Prostate gland (tissue), 2 donors: ENCODE data around the gene NRAP. TPM values are rescaled to one million over a fixed set of nuclear protein-coding genes. Genes with fewer than 3 reads are reported as not detected.

Experiments used
- DNase-seq: peaks from one replicate; pipeline ENCODE4 v3.0.0-alpha.2; 2019; ENCODE audit warnings: low spot score
- H3K27ac ChIP-seq, 2 donors: fragments of 200-600 bp; sonication (generic); 2 replicates each; pipeline ENCODE4 v1.5.1; 2017 to 2019
- H3K27me3 ChIP-seq: fragments of 200-600 bp; sonication (generic); replicated peaks from 2 replicates; pipeline ENCODE4 v1.5.1; 2019; ENCODE audit not compliant: insufficient read depth
- H3K36me3 ChIP-seq, 2 donors: fragments of 200-600 bp; sonication (generic); 1 replicate in 1 of 2; 2 replicates in 1 of 2; pipeline versions ENCODE4 v1.5.1 to v1.8.1; 2017 to 2019
- H3K4me1 ChIP-seq: fragments of 200-600 bp; sonication (generic); replicated peaks from 2 replicates; pipeline ENCODE4 v1.5.1; 2019
- H3K4me3 ChIP-seq, 2 donors: fragments of 200-600 bp; sonication (generic); 2 replicates each; pipeline ENCODE4 v1.5.1; 2017 to 2019
- H3K9me3 ChIP-seq: fragments of 200-600 bp; sonication (generic); 2 replicates; pipeline ENCODE4 v1.5.1; 2017
- CTCF ChIP-seq, 4 experiments: fragments of 200-600 bp in 2 of 4; fragments of 450-650 bp in 2 of 4; sonication (generic) in 2 of 4; IDR thresholded peaks; 1 replicate in 3 of 4; 2 replicates in 1 of 4; pipeline ENCODE4 v1.5.1; 2016 to 2019; ENCODE audit warnings: antibody characterized with exemption in 4 of 4, mild to moderate bottlenecking in 2 of 4, moderate library complexity in 2 of 4
- POLR2A ChIP-seq: fragments of 450-650 bp; IDR thresholded peaks from one replicate; pipeline ENCODE4 v1.6.1; 2016; ENCODE audit warnings: antibody characterized with exemption, mild to moderate bottlenecking
- POLR2AphosphoS5 ChIP-seq: sonication (generic); formaldehyde crosslinking; IDR thresholded peaks from one replicate; pipeline ENCODE4 v1.6.1; 2017; ENCODE audit warnings: antibody characterized with exemption
- WGBS: methylation state at CpG from one replicate; pipeline ENCODE4 v1.1.5; 2018; 5-methylcytosine and 5-hydroxymethylcytosine counted together
- intact Hi-C: fragments of 100-400 bp; cut with DNase I; formaldehyde crosslinking; loops from one replicate; pipeline ENCODE4 v1.14.2; 2022
- total RNA-seq, 2 donors: library from RNA; depleted of rRNA; stranded (reverse); fragments of >200 nt; gene quantifications; one replicate each; pipeline ENCODE4 v1.1.0, GENCODE V29; 2016

The NRAP gene
- total RNA-seq, 2 donors from 2014 or later = 0.85 to 11.2 TPM

DNA sequence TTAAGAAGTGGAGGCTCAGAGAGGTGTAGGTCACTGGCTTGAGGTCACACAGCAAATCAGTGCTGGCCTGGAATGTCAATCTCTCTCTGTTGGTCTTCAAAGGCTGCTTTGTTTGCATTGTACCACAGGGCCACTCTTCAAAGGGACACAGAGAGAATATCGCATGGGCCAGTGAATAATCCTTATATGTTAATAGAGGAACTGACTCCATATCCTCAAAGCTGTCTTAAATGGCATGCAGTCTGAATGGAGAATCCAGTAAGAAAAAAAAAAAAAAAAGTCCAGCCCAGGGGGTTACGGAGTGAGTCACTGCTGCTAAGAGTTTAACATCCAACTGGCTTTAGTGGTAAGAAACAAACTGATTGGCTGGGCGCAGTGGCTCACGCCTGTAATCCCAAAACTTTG lies 54.1 kb downstream of the NRAP start:
- no peak for DNase-seq
- TF ChIP-seq POLR2AphosphoS5 (no peak), POLR2A (no peak), CTCF (IDR thresholded peaks at IDR 0.05) (no peak)
- Histone ChIP-seq H3K4me3 (no peak overlapping the region), H3K27ac (no peak overlapping the region), H3K27me3 (no peaks in the 10 kb centered on the region), H3K9me3 (no peaks in the 10 kb centered on the region), H3K4me1 (no peaks in the 10 kb centered on the region), H3K36me3 (no peaks in the 10 kb centered on the region)
- WGBS = 81% methylated on average over 4 of the region's 4 CpGs
- intact Hi-C loops = no loop called here

- no peak for TF ChIP-seq CTCF (IDR thresholded peaks at IDR 0.05)
- TF ChIP-seq POLR2A = no peak
- TF ChIP-seq POLR2AphosphoS5 = no peak
- Histone ChIP-seq H3K36me3 (no peaks in the 10 kb centered on the region), H3K9me3 (no peaks in the 10 kb centered on the region), H3K27ac (no peak overlapping the region), H3K4me1 (no peaks in the 10 kb centered on the region), H3K27me3 (no peaks in the 10 kb centered on the region), H3K4me3 (no peak overlapping the region)
- WGBS = 78% methylated on average over 13 of the region's 13 CpGs
- DNase-seq = no peak
- intact Hi-C loops = no loop called here
Observed at GRCh38 chr10:113605268-113605978, 58.4 kb downstream of the NRAP start.

GRCh38 chr10:113604572-113604971 lies 59.3 kb downstream of the NRAP start:
- 95% methylated on average over 12 of the region's 12 CpGs for WGBS
- Histone ChIP-seq H3K9me3 (no peaks in the 10 kb centered on the region), H3K4me3 (no peak overlapping the region), H3K4me1 (no peaks in the 10 kb centered on the region), H3K27ac (no peak overlapping the region), H3K27me3 (no peaks in the 10 kb centered on the region), H3K36me3 (no peaks in the 10 kb centered on the region)
- TF ChIP-seq CTCF (IDR thresholded peaks at IDR 0.05) = no peak
- no peak for TF ChIP-seq POLR2AphosphoS5
- TF ChIP-seq POLR2A = no peak
- no peak for DNase-seq
- intact Hi-C loops = no loop called here

GRCh38 chr10:113603057-113603777 lies 60.6 kb downstream of the NRAP start:
- intact Hi-C loops = no loop called here
- DNase-seq = no peak
- Histone ChIP-seq H3K27me3 (no peaks in the 10 kb centered on the region), H3K4me1 (no peaks in the 10 kb centered on the region), H3K9me3 (no peaks in the 10 kb centered on the region), H3K36me3 (no peaks in the 10 kb centered on the region), H3K27ac (no peak overlapping the region), H3K4me3 (no peak overlapping the region)
- TF ChIP-seq POLR2AphosphoS5 (no peak), POLR2A (no peak)
- WGBS = 85% methylated on average over 13 of the region's 13 CpGs

GRCh38 chr10:113600569-113600968 lies 63.3 kb downstream of the NRAP start:
- WGBS = 100% methylated on average over 3 of the region's 3 CpGs
- no peaks in the 10 kb centered on the region for H3K9me3 ChIP-seq
- no peak for DNase-seq
- H3K4me3 ChIP-seq = no peak overlapping the region
- H3K36me3 ChIP-seq = no peaks in the 10 kb centered on the region
- intact Hi-C loops = no loop called here
- H3K27me3 ChIP-seq = no peaks in the 10 kb centered on the region
- no peak overlapping the region for H3K27ac ChIP-seq
- TF ChIP-seq CTCF (IDR thresholded peaks at IDR 0.05) = no peak
- TF ChIP-seq POLR2AphosphoS5 = no peak
- no peak for TF ChIP-seq POLR2A
- no peaks in the 10 kb centered on the region for H3K4me1 ChIP-seq
